GM19043 (cell line): ENCODE results near the gene SERINC4.
A peak's percentile ranks its signal among the peaks of the same experiment; 100 is the strongest.
"Not testable (repeated sequence)": the region's sequence is repeated elsewhere in the genome, so short reads cannot be mapped to it uniquely, and the experiment has no call there.

Experiments used
- ATAC-seq: cut with Tn5 transposase; IDR thresholded peaks from one replicate; pipeline ENCODE4 v1.9.1; 2021; ENCODE audit warnings: low read depth; ENCODE audit not compliant: unreplicated experiment

SERINC4 gene

GRCh38 chr15:43799945-43800285 lies at the start of gene SERINC4:
Gene SERINC4 (minus strand): TSS chr15:43800220. CDS start chr15:43799986, 234 bp downstream.
- no peak for ATAC-seq

GRCh38 chr15:43845421-43845820 lies 45.4 kb upstream of the SERINC4 start:
- ATAC-seq, result no peak

- not testable (repeated sequence) for ATAC-seq
Observed at GRCh38 chr15:43832485-43832884, 32.5 kb upstream of the SERINC4 start.

GRCh38 chr15:43831519-43832052 lies 31.6 kb upstream of the SERINC4 start:
- ATAC-seq, result not testable (repeated sequence)

- not testable (repeated sequence) for ATAC-seq
Observed at GRCh38 chr15:43830691-43831275, 30.8 kb upstream of the SERINC4 start.

- not testable (repeated sequence) for ATAC-seq
Observed at GRCh38 chr15:43829951-43830540, 30.0 kb upstream of the SERINC4 start.

GRCh38 chr15:43828061-43828657 lies 28.1 kb upstream of the SERINC4 start:
- no peak for ATAC-seq

DNA sequence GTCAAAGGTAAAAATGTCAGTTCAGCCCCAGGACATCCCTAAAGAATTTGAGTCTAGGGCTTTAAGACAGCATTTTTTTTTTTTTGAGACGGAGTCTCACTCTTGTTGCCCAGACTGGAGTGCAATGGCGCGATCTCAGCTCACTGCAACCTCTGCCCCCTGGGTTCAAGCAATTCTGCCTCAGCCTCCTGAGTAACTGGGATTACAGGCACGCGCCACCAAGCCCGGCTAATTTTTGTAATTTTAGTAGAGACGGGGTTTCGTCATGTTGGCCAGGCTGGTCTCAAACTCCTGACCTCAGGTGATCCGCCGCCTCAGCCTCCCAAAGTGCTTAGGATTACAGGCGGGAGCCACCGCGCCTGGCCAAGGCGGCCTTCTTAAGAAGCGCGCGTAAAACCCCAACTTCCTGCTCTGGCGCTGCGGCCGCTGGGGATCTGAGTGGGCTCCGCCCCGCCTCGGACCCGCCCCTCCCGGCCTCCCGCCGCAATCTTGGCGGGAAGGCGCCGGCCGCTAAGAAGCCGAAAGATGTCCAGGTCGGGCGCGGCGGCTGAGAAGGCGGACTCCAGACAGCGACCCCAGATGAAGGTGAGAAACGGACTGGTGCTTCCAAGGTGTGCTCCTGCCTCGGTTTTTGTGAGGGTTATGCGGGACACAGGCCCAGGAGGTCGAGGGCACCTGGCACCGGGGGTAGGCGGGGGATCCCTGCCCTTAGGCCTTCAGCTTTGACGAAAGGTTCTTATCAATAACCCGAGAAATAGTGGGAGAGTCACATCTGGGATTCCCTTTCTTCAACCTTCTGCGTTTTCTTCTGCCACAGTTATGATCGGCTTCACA lies 26.7 kb upstream of the SERINC4 start, which contains the start of gene WDR76:
Gene WDR76 (plus strand): TSS at position 495 of the 834 bp plus-strand sequence. CDS start 31 bp downstream, at position 526.
- ATAC-seq, result peak; percentile 57

GRCh38 chr15:43826029-43826507 lies 26.0 kb upstream of the SERINC4 start:
- ATAC-seq, result no peak

GRCh38 chr15:43825305-43825704 lies 25.3 kb upstream of the SERINC4 start:
- not testable (repeated sequence) for ATAC-seq

DNA sequence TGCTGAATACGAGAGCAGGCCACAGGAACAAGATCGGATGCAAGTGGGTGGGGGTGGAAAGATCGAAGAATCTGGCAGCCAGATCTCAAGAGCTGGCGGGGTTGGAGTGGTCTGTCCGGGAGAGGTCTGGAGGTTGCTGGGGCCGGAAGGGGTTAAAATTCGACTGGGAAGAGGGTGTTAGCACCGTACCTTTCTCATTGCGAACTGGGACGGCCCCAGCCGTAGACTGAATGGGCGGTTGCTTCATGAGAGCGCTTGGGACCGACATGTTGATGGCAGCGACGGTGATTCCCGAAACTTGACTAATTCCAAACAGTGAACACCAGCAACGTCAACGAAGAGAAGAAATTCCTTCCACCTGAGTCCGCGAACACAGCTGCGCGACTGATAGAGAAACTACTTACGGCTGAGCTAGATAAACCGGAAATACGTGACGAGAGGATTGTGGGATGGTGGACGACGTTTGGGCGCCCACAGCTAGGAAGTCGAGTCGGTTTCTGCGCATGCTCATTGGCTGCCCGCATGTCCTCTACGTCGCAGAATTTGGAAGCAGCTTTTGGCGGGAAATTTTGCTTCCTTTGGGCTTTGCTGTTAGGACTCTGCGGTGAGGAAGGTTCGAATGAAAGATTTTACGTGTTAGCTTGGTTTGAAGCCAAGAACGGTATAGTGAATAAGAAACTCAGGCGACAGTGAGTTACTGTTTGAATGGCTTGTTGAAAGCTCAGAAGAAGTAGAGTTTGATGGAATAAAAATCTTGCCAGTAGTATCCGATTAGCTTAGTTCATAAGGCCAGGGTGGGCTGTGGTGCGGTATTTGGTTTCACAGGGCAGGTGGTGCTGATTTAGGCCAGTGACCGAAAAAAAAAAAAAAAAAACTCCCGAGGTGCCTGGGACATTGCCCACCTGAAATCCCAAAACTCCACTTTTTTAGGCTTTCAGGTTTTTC lies 24.6 kb upstream of the SERINC4 start, which contains the start of gene MFAP1:
Gene MFAP1 (minus strand): TSS at position 389 of the 945 bp plus-strand sequence. CDS start 121 bp downstream, at position 268.
- ATAC-seq, result peak; percentile 58

- ATAC-seq, result no peak
Observed at GRCh38 chr15:43821505-43821904, 21.5 kb upstream of the SERINC4 start.

DNA sequence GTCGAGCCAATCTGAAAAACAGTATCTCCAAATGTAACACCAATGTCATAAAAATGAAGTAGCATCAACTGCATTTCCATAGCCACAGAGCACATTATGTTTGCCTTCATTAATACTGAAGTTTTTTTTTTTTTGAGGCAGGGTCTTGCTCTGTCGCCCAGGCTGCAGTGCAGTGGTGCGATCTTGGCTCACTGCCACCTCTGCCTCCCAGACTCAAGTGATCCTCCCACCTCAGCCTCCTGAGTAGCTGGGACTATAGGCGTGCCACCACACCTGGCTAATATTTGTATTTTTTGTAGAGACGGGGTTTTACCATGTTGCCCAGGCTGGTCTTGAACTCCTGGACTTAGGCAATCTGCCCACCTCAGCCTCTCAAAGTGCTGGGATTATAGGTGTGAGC lies 15.0 kb upstream of the SERINC4 start:
- not testable (repeated sequence) for ATAC-seq

DNA sequence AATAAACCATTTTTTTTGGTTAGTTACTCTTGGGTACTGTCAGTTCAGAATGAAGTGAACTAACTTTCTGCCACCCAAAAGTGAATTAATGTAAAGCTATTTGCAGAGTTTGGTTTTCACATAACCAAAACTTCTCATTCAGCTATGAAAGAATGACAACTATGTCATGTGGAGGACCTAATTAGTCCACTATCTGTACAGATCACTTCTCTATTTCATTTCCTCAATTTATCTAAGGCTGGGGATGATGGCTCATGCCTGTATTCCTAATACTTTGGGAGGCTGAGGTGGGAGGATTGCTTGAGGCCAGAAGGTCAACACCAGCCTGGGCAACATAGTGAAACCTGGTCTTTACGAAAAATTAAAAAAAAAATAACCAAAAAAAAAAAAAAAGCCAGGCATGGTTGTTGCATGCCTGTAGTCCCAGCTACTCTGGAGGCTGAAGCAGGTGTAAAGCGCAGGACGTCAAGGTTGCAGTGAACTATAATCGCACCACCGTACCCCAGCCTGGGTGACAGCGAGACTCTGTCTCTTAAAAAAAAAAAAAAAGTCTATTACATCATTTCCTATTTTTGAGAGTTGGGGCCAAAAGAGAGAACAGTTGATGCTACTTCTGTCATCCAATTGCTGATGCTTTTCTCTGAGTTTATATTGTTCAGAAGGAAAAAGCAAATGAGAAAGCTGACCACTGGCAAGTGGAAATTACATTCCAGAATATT lies 9.1 kb upstream of the SERINC4 start:
- peak; percentile 59 for ATAC-seq

DNA sequence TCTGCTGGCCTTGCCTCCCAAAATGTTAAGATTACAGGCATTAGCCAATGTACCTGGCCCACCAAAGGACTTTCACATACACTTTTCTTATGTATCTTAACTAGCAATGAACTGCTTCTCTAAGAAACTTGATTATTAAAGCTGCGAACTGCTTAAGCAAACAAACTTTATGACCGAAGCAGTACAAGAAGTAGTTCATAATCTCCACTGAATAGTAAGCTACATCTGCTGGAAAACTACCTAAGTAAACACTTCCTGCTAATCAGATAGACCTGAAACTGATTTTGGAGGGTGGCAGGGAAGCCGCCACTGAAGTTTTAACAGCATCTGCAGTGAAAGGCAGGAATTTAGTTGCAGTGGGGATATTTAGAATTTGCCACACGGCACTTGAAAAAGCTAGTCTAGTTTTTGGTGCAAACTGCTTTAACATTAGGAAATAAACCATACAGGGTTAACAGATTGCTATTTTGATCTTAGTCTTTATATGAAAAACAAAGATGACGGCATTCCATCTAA lies 8.5 kb upstream of the SERINC4 start:
- ATAC-seq, result no peak

GRCh38 chr15:43802676-43803075 lies 2.7 kb upstream of the SERINC4 start:
- not testable (repeated sequence) for ATAC-seq

DNA sequence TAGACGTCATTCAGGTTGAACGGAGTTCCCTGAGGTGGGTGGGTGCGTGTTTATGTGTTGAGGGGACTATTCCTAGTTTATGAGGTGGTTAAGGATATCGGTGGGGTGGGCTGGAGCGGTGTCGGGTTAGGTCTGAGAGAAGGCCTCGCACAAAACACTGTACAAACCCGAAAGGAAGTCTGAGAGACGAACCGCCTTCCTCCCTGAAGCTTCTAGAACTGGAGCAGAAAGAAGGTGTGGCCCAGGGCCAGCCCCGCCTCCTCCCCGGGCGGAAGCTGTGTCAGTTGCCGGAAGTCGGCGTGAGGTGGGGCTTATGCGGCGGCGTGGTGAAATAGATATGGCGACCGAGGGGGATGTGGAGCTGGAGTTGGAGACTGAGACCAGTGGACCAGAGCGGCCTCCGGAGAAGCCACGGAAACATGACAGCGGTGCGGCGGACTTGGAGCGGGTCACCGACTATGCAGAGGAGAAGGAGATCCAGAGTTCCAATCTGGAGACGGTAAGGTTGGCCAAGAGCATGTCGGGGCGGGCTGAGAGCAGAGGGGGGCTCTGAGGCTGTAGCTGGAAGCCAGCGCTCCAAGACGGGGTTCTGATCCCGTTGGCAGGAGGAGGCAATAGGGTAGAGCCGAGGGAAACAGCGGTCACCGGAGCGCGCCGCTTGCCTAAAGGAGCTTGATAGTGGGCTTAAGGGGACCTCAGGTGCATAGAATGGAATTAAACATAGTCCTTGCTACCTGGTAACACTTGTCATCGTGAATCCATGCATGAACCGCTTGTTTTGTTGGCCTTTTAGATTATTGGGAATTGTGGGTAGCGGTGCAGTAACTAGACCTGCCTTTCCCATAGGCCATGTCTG lies 494 bp upstream of the SERINC4 start, which contains the start of gene HYPK:
Gene HYPK (plus strand): TSS at position 314 of the 856 bp plus-strand sequence. CDS start 24 bp downstream, at position 338.
- peak; percentile 92 for ATAC-seq
